Measurements from ENCODE around the gene QRICH2.
"Not testable (repeated sequence)": the region's sequence is repeated elsewhere in the genome, so short reads cannot be mapped to it uniquely, and the experiment has no call there.

Gene QRICH2

DNA sequence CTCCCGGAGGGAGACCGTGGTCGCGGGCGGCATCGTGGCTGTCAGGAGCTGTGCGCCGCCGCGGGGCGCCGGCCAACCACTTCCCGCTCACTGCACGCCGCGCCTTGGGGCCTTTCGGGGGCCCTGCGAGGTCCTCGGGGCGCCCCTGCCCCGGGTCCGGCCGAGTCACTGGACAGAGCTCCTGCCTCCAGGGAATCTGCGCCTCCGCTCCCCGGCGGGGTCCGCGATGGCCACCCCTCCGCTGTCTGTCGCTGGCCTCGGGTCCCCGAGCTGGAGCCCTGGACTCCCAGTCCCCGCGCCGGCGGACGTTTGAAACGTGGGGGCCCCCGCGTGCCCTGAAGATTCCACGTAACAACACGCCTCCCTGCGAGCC lies at the start of gene QRICH2:
Gene QRICH2 (minus strand): TSS at position 311 of the 373 bp plus-strand sequence. CDS start 278 bp downstream, at position 33.
- no peak for DNase-seq (ENCODE audit: low read depth)

DNA sequence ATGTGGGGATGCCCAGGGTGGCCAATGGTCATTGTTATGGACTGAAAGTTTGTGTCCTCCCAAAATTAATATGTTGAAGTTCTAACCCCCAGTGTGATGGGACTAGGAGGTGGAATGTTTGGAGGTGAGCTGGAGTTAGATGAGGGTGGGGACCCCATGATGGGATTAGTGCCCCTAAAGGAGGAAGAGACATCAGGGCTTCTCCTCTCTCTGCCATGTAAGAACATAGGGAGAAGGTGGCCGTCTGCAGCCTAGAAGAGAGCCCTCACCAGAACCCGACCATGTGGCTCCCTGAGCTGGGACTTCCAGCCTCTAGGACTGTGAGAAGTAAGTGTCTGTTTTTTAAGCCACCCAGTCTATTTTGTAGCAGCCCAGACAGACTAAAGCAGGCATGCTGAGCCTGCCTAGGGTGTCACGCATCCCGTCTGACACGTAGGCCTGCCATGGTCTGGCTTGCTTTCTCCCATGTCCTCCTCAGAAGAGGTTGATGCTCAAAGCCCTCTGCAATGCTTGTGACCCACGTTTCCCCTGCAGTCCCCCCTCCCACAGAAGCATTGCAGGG lies 49.6 kb upstream of the QRICH2 start:
- no peak for DNase-seq (ENCODE audit: low read depth)

DNA sequence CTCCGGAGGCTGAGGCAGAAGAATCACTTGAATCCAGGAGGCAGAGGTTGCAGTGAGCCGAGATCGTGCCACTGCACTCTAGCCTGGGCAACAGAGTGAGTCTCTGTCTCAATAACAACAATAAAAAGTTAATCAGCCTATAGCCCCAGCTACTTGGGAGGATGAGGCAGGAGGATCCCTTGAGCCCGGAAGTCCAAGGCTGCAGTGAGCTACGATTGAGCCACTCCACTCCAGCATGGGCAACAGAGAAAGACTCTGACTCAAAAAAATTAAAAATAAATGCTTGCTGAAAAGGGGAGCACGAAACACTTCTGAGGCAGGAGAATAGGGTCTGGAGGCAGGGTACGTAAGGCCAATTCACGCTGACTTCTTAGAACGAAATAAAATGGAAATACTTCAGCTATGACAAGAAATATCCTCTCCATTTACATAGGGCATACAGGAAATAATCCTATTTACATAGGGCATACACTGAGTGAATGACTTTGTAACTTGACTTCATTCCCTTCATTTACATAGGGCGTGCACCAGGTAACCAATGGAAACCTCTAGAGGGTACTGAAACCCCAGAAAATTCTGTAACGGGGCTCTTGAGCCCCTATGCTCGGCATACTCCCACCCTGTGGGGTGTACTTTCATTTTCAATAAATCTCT lies 48.9 kb upstream of the QRICH2 start:
- DNase-seq (ENCODE audit: low read depth), result no peak

DNA sequence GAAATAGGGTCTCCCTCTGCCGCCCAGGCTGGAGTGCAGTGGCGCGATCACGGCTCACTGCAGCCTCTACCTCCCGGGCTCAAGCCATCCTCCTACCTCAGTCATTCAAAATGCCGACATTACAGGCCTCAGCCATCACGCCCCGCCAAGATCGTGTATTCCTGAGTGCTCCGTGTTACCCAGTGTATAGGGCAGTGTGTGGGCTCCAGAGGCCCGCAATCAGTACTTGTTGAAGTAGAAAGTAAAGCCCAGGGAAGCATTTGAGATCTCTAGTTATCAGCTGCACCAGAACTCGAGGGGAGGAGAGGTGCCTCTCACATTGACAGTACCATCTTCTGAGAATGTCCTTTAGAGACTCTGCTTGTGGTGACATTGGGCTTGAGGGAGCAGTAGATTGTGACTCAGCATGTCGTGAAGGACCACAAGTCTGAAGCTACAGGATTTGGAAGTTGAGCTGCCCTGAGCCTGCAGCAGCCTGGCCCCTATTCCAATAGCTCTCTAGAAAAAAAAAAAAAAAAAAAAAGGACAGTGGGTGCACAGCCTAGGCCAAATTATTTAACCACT lies 46.8 kb upstream of the QRICH2 start:
- no peak for DNase-seq (ENCODE audit: low read depth)

DNA sequence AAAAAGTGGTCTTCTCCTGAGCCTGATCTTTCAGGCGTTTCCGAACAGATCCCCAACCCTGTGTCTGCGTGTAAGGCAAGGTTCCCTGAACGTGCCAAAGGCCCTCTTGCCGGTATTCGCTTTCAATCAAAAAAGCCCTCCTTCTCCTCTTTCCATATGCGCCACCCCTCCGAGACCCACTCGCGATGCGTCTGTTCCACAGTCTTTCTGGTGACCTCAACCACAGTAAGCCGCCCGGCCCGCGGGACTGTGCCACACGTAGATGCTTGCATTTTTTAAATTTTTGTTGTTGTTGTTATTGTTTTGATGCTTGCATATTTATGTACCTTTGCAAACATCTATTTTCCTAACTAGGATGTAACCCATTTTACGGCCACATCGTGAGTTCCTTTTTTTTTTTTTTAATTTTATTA lies 46.2 kb upstream of the QRICH2 start:
- DNase-seq (ENCODE audit: low read depth), result no peak

- peak; percentile 61 for DNase-seq (ENCODE audit: low read depth)
Observed at GRCh38 chr17:76353599-76354316, 45.7 kb upstream of the QRICH2 start, which contains the start of gene PRPSAP1. Gene PRPSAP1 (minus strand): TSS chr17:76353916. CDS start chr17:76353703, 213 bp downstream.

- DNase-seq (ENCODE audit: low read depth), result no peak
Observed at GRCh38 chr17:76353004-76353598, 45.0 kb upstream of the QRICH2 start.

DNA sequence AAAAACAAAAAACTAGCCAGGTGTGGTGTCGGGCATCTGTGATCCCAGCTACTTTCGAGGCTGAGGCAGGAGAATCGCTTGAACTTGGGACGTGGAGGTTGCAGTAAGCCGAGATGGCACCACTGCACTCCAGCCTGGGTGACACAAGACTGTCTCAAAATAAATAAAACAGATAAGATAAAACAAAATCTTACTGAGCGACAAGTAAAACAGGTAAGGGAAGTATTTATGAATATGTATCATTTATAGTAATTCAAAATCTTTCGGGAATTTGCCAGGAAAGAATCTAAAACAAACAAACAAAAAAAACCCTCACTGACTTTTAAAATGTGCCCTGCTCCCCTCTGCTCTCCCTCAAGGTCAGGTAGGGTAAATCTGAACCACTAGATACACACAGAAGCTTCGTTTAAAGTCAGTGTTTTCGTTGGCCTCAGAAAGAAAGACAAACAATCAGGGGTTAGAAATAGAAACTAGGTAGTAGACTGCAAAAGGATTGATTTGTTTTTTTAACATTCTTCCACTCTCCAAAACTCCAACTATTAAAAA lies 43.5 kb upstream of the QRICH2 start:
- DNase-seq (ENCODE audit: low read depth), result no peak

- DNase-seq (ENCODE audit: low read depth), result no peak
Observed at GRCh38 chr17:76350463-76350862, 42.4 kb upstream of the QRICH2 start.

DNA sequence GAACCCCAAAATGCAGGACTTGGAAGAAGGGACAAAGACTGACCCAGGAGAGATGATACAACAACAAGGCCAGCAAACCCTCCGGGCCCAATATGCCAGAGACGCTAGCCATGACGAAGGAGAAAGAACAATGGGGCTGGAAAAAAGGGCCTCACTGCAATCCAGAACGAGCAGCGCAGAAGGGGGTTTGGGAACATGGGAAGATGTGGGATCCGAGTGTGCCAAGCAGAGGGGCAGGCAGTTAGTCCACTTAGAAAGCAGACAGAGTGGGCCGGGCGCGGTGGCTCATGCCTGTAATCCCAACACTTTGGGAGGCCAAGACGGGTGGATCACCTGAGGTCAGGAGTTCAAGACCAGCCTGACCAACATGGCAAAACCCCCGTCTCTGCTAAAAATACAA lies 38.9 kb upstream of the QRICH2 start:
- not testable (repeated sequence) for DNase-seq (ENCODE audit: low read depth)

DNA sequence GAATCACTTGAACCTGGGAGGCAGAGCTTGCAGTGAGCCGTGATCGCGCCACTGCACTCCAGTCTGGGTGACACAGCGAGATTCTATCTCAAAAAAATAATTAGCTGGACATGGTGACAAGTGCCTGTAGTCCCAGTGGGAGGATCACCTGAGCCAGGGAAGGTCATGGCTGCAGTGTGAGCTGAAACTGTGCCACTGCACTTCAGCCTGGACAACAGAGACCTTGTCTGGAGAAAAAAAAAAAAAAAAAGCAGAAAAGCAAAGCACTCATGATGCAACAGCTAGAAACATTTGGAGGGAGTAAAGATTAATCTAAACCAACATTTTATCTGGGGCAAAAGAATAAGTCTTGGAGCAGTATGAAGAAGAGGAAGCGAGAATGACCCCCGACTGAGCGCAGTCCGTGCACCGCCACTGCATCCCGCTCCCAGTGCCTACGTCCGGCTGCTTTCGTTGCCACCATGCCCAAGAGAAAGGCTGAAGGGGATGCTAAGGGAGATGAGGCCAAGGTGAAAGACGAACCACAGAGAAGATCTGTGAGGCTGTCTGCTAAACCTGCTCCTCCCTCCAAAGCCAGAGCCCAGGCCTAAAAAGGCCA lies 37.4 kb upstream of the QRICH2 start:
- DNase-seq (ENCODE audit: low read depth), result no peak

DNA sequence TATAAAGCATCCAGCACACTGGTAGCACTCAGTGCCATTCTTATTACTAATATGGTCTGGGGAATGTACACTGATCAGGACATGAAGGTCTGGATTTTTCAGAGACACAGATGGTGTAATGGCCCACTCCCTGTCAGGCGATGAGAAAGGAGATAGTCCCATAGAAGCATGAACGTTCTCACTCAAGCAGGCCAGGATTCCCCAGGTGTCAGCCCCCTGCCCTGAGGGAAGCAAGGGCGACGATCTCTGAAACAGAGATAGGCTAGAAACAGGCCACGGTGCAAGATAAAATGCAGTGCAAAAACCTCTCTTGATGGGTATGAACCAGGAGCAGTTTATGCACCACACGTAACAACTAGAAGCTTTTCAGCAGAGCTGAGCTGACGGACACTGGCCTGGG lies 35.0 kb upstream of the QRICH2 start:
- no peak for DNase-seq (ENCODE audit: low read depth)

DNA sequence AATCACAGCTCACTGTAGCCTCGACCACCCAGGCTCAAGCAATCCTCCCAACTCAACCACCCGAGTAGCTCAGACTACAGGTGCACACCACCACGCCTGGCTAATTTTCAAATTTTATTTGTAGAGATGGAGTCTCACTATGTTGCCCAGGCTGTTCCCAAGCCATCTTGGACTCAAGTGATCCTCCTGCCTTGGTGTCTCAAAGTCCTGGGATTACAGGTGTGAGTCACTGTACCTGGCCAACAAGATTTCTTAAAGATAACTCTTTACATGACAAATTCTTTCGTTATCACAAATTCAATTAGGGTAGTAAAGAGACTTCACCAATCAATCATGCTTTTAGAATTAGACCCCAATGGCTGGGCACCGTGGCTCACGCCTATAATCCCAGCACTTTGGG lies 33.2 kb upstream of the QRICH2 start:
- DNase-seq (ENCODE audit: low read depth), result no peak

GRCh38 chr17:76337413-76337777 lies 29.3 kb upstream of the QRICH2 start:
- no peak for DNase-seq (ENCODE audit: low read depth)

DNA sequence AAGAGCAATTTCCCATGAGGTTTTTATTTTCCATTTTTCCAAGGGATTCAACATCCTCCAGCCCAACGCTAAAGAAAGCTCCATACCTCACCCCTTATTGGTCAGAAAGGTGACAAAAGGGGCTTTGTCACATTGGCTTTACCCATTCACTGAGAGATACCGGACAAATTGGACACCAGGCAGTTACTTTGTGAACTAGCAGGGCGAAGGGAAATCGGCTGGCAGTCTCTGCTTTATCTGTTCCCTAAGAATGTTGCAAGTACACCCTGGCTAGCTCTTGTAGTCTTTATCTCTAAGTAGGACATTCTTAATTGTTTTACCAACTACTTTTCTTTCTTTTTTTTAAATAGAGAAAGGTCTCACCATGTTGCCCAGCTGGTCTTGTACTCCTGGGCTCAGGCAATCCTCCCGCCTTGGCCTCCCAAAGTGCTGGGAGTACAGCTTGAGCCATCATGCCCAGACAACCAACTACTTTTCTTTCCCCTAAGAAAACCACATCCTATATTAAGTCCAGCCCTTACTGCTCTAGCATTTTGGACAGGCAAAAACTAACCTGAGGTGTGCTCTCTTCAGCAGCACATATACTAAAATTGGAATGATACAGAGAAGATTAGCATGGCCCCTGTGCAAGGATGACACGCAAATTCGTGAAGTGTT lies 28.8 kb upstream of the QRICH2 start:
- DNase-seq (ENCODE audit: low read depth), result no peak

- no peak for DNase-seq (ENCODE audit: low read depth)
Observed at GRCh38 chr17:76335716-76336381, 27.8 kb upstream of the QRICH2 start.

- no peak for DNase-seq (ENCODE audit: low read depth)
Observed at GRCh38 chr17:76333673-76334505, 25.8 kb upstream of the QRICH2 start.

GRCh38 chr17:76331083-76331482 lies 23.0 kb upstream of the QRICH2 start:
- no peak for DNase-seq (ENCODE audit: low read depth)

DNA sequence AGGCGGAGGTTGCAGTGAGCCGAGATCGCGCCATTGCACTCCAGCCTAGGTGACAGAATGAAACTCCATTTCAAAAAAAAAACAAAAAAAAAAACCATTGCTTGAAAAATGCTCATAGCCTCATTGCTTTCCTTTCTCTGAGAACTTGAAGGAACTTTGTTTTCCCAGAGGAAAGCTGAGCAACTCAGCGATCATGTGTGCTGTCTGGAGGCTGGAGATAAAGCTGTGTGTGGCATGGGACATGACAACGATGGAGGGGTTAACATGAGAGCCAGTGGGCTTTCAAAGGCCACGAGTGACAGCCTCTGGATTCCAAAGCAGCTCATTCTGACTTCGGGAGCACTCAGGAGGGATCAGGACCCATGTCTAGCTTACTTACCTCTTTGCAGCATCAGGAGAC lies 21.6 kb upstream of the QRICH2 start:
- no peak for DNase-seq (ENCODE audit: low read depth)

DNA sequence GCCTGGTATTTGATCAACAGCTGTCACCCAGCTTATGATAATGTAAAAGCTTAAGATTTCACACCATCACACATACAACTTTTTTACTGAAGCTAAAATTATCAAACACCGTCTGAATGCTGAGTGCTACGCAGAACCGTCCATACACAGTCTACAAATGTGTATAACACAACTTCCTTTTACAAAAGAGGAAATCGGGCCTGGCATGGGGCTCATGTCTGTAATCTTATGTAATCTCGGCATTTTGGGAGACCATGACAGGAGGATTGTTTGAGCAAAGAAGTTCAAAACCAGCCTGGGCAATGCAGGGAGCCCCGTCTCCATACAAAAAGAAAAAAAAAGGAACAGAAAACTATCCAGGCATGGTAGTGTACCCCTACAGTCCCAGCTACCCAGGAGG lies 19.6 kb upstream of the QRICH2 start:
- no peak for DNase-seq (ENCODE audit: low read depth)

Measured in stimulated activated CD8-positive, alpha-beta memory T cell treated with anti-CD3 and anti-CD28 coated beads, Interleukin-12 subunit alpha, Interleukin-12 subunit beta, amount 100 ng/mL, for 1 hour (primary cell).